Neural progenitor cell (in vitro differentiated cells): ENCODE measurements around the gene WNK1. TPM values are rescaled to one million over a fixed set of nuclear protein-coding genes. Genes with fewer than 3 reads are reported as not detected.
"Not testable (repeated sequence)": the region's sequence is repeated elsewhere in the genome, so short reads cannot be mapped to it uniquely, and the experiment has no call there.

Experiments used
- DNase-seq: peaks from one replicate; pipeline ENCODE4 v3.0.0-alpha.2; 2016; ENCODE audit warnings: low spot score
- H2AFZ ChIP-seq: fragments of 200-600 bp; sonication (generic); replicated peaks from 2 replicates; pipeline ENCODE4 v1.6.1; 2016; ENCODE audit warnings: antibody characterized with exemption
- H3F3A ChIP-seq: fragments of 200-600 bp; sonication (generic); 2 replicates; pipeline ENCODE4 v1.6.1; 2016; ENCODE audit warnings: antibody characterized with exemption, low read depth
- H3K27ac ChIP-seq: fragments of 200-600 bp; sonication (generic); 2 replicates; pipeline ENCODE4 v1.5.1; 2016; ENCODE audit warnings: mild to moderate bottlenecking
- H3K27me3 ChIP-seq: fragments of 200-600 bp; sonication (generic); 2 replicates; pipeline ENCODE4 v1.6.1; 2016; ENCODE audit warnings: mild to moderate bottlenecking, moderate library complexity
- H3K36me3 ChIP-seq: fragments of 200-600 bp; sonication (generic); 2 replicates; pipeline ENCODE4 v1.5.1; 2016
- H3K4me1 ChIP-seq: fragments of 200-600 bp; sonication (generic); 2 replicates; pipeline ENCODE4 v1.6.1; 2016; ENCODE audit warnings: mixed run types
- H3K4me2 ChIP-seq: fragments of 200-600 bp; sonication (generic); 2 replicates; pipeline ENCODE4 v1.6.1; 2016
- H3K4me3 ChIP-seq: fragments of 200-600 bp; sonication (generic); 2 replicates; pipeline ENCODE4 v1.5.1; 2016
- H3K79me2 ChIP-seq: fragments of 200-600 bp; sonication (generic); 2 replicates; pipeline ENCODE4 v1.6.1; 2016; ENCODE audit warnings: low read depth
- H3K9ac ChIP-seq: fragments of 200-600 bp; sonication (generic); 2 replicates; pipeline ENCODE4 v1.6.1; 2016
- H3K9me3 ChIP-seq: fragments of 200-600 bp; sonication (generic); 2 replicates; pipeline ENCODE4 v1.5.1; 2016; ENCODE audit warnings: low read depth
- H4K20me1 ChIP-seq: fragments of 200-600 bp; sonication (generic); 2 replicates; pipeline ENCODE4 v1.6.1; 2016; ENCODE audit warnings: low read depth
- H3K27ac Mint-ChIP-seq: 3 replicates; pipeline ENCODE4 v1.8.0; 2021; ENCODE audit warnings: mixed read lengths
- H3K27me3 Mint-ChIP-seq: 2 replicates; pipeline ENCODE4 v1.8.0; 2022; ENCODE audit warnings: low read depth, mild to moderate bottlenecking, inconsistent platforms, moderate library complexity, mixed read lengths; ENCODE audit not compliant: insufficient read depth
- H3K36me3 Mint-ChIP-seq: 3 replicates; pipeline ENCODE4 v1.8.0; 2021; ENCODE audit warnings: mixed read lengths
- H3K4me1 Mint-ChIP-seq: 3 replicates; pipeline ENCODE4 v1.8.0; 2021; ENCODE audit warnings: mixed read lengths
- H3K4me3 Mint-ChIP-seq: 3 replicates; pipeline ENCODE4 v1.8.0; 2021; ENCODE audit warnings: mild to moderate bottlenecking, moderate library complexity, mixed read lengths
- H3K9me3 Mint-ChIP-seq: 3 replicates; pipeline ENCODE4 v1.8.0; 2020; ENCODE audit warnings: mixed read lengths
- EZH2 ChIP-seq: fragments of 200-600 bp; sonication (generic); IDR thresholded peaks from 2 replicates; pipeline ENCODE4 v1.6.1; 2017; ENCODE audit warnings: antibody characterized with exemption, mild to moderate bottlenecking, moderate library complexity
- EZH2phosphoT487 ChIP-seq: fragments of 200-600 bp; sonication (generic); IDR thresholded peaks from 2 replicates; pipeline ENCODE4 v1.6.1; 2017; ENCODE audit warnings: antibody characterized with exemption
- total RNA-seq: library from RNA; depleted of rRNA; stranded (reverse); fragments of >200 nt; gene quantifications from 2 replicates; pipeline ENCODE4 v1.2.3, GENCODE V29; 2015; ENCODE audit warnings: low replicate concordance
- TF ChIP-seq, protein P1 (sequence below): fragments of 200-600 bp; sonication (generic); IDR thresholded peaks from 2 replicates; pipeline ENCODE4 v1.5.1; 2017; ENCODE audit warnings: antibody characterized with exemption, mild to moderate bottlenecking

Gene WNK1
- total RNA-seq, 1 donor from 2014 or later: 73.1 TPM

- H3K4me2 ChIP-seq: no peak overlapping the region
Observed at GRCh38 chr12:780750-781379, 28.5 kb downstream of the WNK1 start.

GRCh38 chr12:785706-786105 lies 33.3 kb downstream of the WNK1 start:
- no peak for TF ChIP-seq EZH2
- TF ChIP-seq, protein P1, sequence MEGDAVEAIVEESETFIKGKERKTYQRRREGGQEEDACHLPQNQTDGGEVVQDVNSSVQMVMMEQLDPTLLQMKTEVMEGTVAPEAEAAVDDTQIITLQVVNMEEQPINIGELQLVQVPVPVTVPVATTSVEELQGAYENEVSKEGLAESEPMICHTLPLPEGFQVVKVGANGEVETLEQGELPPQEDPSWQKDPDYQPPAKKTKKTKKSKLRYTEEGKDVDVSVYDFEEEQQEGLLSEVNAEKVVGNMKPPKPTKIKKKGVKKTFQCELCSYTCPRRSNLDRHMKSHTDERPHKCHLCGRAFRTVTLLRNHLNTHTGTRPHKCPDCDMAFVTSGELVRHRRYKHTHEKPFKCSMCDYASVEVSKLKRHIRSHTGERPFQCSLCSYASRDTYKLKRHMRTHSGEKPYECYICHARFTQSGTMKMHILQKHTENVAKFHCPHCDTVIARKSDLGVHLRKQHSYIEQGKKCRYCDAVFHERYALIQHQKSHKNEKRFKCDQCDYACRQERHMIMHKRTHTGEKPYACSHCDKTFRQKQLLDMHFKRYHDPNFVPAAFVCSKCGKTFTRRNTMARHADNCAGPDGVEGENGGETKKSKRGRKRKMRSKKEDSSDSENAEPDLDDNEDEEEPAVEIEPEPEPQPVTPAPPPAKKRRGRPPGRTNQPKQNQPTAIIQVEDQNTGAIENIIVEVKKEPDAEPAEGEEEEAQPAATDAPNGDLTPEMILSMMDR: no peak
- no peak for TF ChIP-seq EZH2phosphoT487
- H3K27ac Mint-ChIP-seq: no peak overlapping the region

More at GRCh38 chr12:780750-781379, 28.5 kb downstream of the WNK1 start:
- Histone ChIP-seq H3K27ac (no peak overlapping the region), H3K4me1 (peaks cover 8% of the 10 kb centered on the region), H3K9me3 (no peaks in the 10 kb centered on the region), H3K36me3 (no peaks in the 10 kb centered on the region), H3K4me3 (no peak overlapping the region), H3K9ac (no peak overlapping the region), H3F3A (no peaks in the 10 kb centered on the region), H2AFZ (no peak overlapping the region), H3K79me2 (peaks cover 96% of the 10 kb centered on the region), H3K27me3 (no peaks in the 10 kb centered on the region), H4K20me1 (peaks cover 66% of the 10 kb centered on the region)
- Mint-ChIP-seq H3K27ac (no peak overlapping the region), H3K36me3 (peaks cover 14% of the 10 kb centered on the region), H3K4me1 (peaks cover 17% of the 10 kb centered on the region), H3K9me3 (no peaks in the 10 kb centered on the region), H3K27me3 (peaks cover 3% of the 10 kb centered on the region), H3K4me3 (no peak overlapping the region)
- TF ChIP-seq, protein P1: no peak
- TF ChIP-seq EZH2phosphoT487: no peak
- DNase-seq: no peak

DNA sequence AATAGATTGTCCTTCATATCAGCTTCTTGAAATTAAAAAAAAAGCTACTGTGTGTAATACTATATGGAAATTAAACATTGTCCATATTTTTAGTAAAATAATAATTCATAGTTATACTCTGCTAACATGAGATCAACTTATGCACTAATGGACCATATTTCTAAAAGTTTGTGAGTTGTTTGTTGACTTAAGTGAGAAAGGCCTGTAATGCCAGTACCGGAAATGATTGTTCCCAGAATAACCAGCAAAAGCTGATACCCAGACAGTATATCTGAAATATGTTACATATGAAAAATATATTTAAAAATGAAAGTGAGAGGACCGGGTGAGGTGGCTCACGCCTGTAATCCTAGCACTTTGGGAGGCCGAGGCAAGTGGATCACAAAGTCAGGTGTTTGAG lies 35.9 kb downstream of the WNK1 start:
- Histone ChIP-seq H3K9me3 (no peaks in the 10 kb centered on the region), H3K4me3 (no peak overlapping the region), H3F3A (peaks cover 13% of the 10 kb centered on the region), H2AFZ (no peak overlapping the region), H3K27me3 (no peaks in the 10 kb centered on the region), H4K20me1 (peaks cover 64% of the 10 kb centered on the region), H3K4me2 (no peak overlapping the region), H3K27ac (no peak overlapping the region), H3K36me3 (no peaks in the 10 kb centered on the region), H3K9ac (no peak overlapping the region), H3K79me2 (peaks cover 96% of the 10 kb centered on the region), H3K4me1 (no peaks in the 10 kb centered on the region)
- no peak overlapping the region for H3K4me3 Mint-ChIP-seq
- TF ChIP-seq EZH2phosphoT487 (no peak), EZH2 (no peak)
- TF ChIP-seq, protein P1: no peak
- no peak overlapping the region for H3K27ac Mint-ChIP-seq
- H3K4me1 Mint-ChIP-seq: no peaks in the 10 kb centered on the region
- no peak for DNase-seq
- no peaks in the 10 kb centered on the region for H3K9me3 Mint-ChIP-seq
- peaks cover 2% of the 10 kb centered on the region for H3K27me3 Mint-ChIP-seq
- peaks cover 16% of the 10 kb centered on the region for H3K36me3 Mint-ChIP-seq

More at GRCh38 chr12:785706-786105, 33.3 kb downstream of the WNK1 start:
- H3K9me3 Mint-ChIP-seq: no peaks in the 10 kb centered on the region
- no peaks in the 10 kb centered on the region for H3K9me3 ChIP-seq
- peaks cover 2% of the 10 kb centered on the region for H3K27me3 Mint-ChIP-seq
- DNase-seq: no peak
- H3K36me3 ChIP-seq: no peaks in the 10 kb centered on the region
- H3K4me1 ChIP-seq: no peaks in the 10 kb centered on the region
- H3K9ac ChIP-seq: no peak overlapping the region
- no peak overlapping the region for H3K4me3 Mint-ChIP-seq
- H3K4me2 ChIP-seq: no peak overlapping the region
- H3K27me3 ChIP-seq: no peaks in the 10 kb centered on the region
- peaks cover 12% of the 10 kb centered on the region for H3F3A ChIP-seq
- peaks cover 10% of the 10 kb centered on the region for H3K36me3 Mint-ChIP-seq
- H4K20me1 ChIP-seq: peaks cover 65% of the 10 kb centered on the region
- no peak overlapping the region for H2AFZ ChIP-seq
- peaks cover 4% of the 10 kb centered on the region for H3K4me1 Mint-ChIP-seq
- H3K4me3 ChIP-seq: no peak overlapping the region
- no peak overlapping the region for H3K27ac ChIP-seq
- H3K79me2 ChIP-seq: peaks cover 96% of the 10 kb centered on the region

- not testable (repeated sequence) for H3K4me2 ChIP-seq, DNase-seq, H3K4me1 ChIP-seq, H3K9me3 ChIP-seq, H3K9me3 Mint-ChIP-seq, H3K4me3 ChIP-seq, H3K9ac ChIP-seq, H3K27ac ChIP-seq, H3K4me3 Mint-ChIP-seq, H2AFZ ChIP-seq, H3K27ac Mint-ChIP-seq, H3K27me3 Mint-ChIP-seq, H3K27me3 ChIP-seq, H3K4me1 Mint-ChIP-seq, H3K36me3 ChIP-seq
- peaks cover 13% of the 10 kb centered on the region for H3F3A ChIP-seq
- peaks cover 16% of the 10 kb centered on the region for H3K36me3 Mint-ChIP-seq
- peaks cover 100% of the 10 kb centered on the region for H3K79me2 ChIP-seq
- H4K20me1 ChIP-seq: peaks cover 69% of the 10 kb centered on the region
Observed at GRCh38 chr12:788762-789161, 36.4 kb downstream of the WNK1 start.
